Ovary (tissue), 9 donors: ENCODE measurements around the gene MPND. TPM values are rescaled to one million over a fixed set of nuclear protein-coding genes. Genes with fewer than 3 reads are reported as not detected.
A peak's percentile ranks its signal among the peaks of the same experiment; 100 is the strongest.
"Not testable (repeated sequence)": the region's sequence is repeated elsewhere in the genome, so short reads cannot be mapped to it uniquely, and the experiment has no call there.

ENCODE experiments used
- DNase-seq, 5 donors: peaks; one replicate each; pipeline ENCODE4 v3.0.0-alpha.2; 2019 to 2020
- H3K27ac ChIP-seq, 2 donors: fragments of 200-600 bp; one replicate each; pipeline versions ENCODE4 v1.5.1 to v1.8.0; 2019 to 2022
- H3K27me3 ChIP-seq: fragments of 200-600 bp; one replicate; pipeline ENCODE4 v1.8.0; 2022
- H3K36me3 ChIP-seq: fragments of 200-600 bp; sonication (generic); one replicate; pipeline ENCODE4 v1.5.1; 2019
- H3K4me1 ChIP-seq: one replicate; pipeline ENCODE4 v1.8.1; 2013; ENCODE audit warnings: mild to moderate bottlenecking, moderate library complexity; ENCODE audit not compliant: insufficient read depth
- H3K4me3 ChIP-seq: fragments of 200-600 bp; sonication (generic); one replicate; pipeline ENCODE4 v1.5.1; 2017
- H3K9me3 ChIP-seq, 2 donors: fragments of 200-600 bp in 1 of 2; sonication (generic) in 1 of 2; one replicate each; pipeline versions ENCODE4 v1.5.1 to v1.8.1; 2013 to 2019; ENCODE audit warnings: mild to moderate bottlenecking in 1 of 2, moderate library complexity in 1 of 2
- EP300 ChIP-seq: sonication (generic); formaldehyde crosslinking; IDR thresholded peaks from one replicate; pipeline ENCODE4 v1.6.1; 2017; ENCODE audit warnings: antibody characterized with exemption
- POLR2A ChIP-seq: fragments of 450-650 bp; IDR thresholded peaks from one replicate; pipeline ENCODE4 v1.6.1; 2017; ENCODE audit warnings: antibody characterized with exemption, mild to moderate bottlenecking, moderate library complexity
- WGBS, 3 donors: extraction: QIAGEN DNeasy Blood & Tissue Kit in 1 of 3; methylation state at CpG; one replicate each; pipeline versions ENCODE4 v1.1.5 to v1.1.7; 2013 to 2017; 5-methylcytosine and 5-hydroxymethylcytosine counted together
- intact Hi-C, 4 donors: fragments of 100-400 bp; cut with DNase I; formaldehyde crosslinking; loops; one replicate each; pipeline versions ENCODE4 v1.11.0 to v1.15.1; 2022 to 2023
- polyA plus RNA-seq, 2 donors: library from polyadenylated mRNA; stranded (reverse); fragments of 200-250 nt in 1 of 2; fragments of 350-450 nt in 1 of 2; fragmentation: Illumina TruSeq in 1 of 2; extraction: RNeasy Lipid Tissue Mini Kit (QIAGEN cat#74804) in 1 of 2; gene quantifications; one replicate each; pipeline ENCODE4 v1.2.3, GENCODE V29; 2013 to 2014
- total RNA-seq, 7 donors: library from RNA; depleted of rRNA in 2 of 7; stranded (reverse); fragments of >200 nt in 2 of 7; fragmentation: NEBNext Ultra II Directional in 3 of 7; extraction: Animal tissue kit (Norgen Biotek cat#: 25700) in 3 of 7; gene quantifications; one replicate each; pipeline versions ENCODE4 v1.1.0 to v1.2.4, GENCODE V29; 2016 to 2023
- TF ChIP-seq, protein P1 (sequence below), 3 donors: fragments of 450-650 bp in 2 of 3; fragments of 200-600 bp in 1 of 3; IDR thresholded peaks; one replicate each; pipeline versions ENCODE4 v1.5.1 to v1.8.0; 2016 to 2022; ENCODE audit warnings: antibody characterized with exemption in 3 of 3, mild to moderate bottlenecking in 1 of 3
- donor health status: DM: no; HTN: no; CAD: no; lungs with moderate emphysema.
- donor health status: DM: no; HTN: no; CAD: no.
- donor health status: Bipolar disorder and iron deficiency.
- donor health status: DM: yes; HTN: yes; CAD: no.
- donor health status: DM: no; HTN: no; CAD: no.
- donor health status: DM: yes; HTN: yes; CAD: no.

Gene MPND
- total and polyA plus RNA-seq, 9 donors: 2.4 to 31.1 (median 15.1) TPM

DNA sequence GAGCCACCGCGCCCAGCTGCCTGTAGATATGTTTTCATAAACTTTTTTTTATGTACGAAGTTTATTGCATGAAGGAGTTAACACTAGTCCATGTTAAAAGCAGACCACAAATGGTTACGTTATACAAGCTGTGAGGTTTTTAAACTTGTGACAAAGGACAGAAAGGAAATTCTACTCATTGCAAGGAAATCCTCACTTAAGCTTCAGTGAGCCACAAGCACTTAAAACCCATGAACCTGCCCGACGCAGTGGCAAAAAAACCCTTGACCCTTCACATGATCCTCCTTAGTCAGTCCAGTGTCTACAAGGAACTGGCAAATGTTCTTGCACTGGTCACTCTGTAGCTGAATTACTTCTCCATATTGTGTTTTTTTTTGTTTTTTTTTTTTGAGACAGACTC is 4.2 kb downstream of the MPND start:
- Histone ChIP-seq H3K36me3 (no peaks in the 10 kb centered on the region), H3K27ac (no peak overlapping the region), H3K9me3 (no peaks in the 10 kb centered on the region), H3K27me3 (no peaks in the 10 kb centered on the region), H3K4me1 (peaks cover 2% of the 10 kb centered on the region), H3K4me3 (no peak overlapping the region)
- intact Hi-C loops: loop anchor here in 1 of 4 donors (10.0 kb wide), 1 partner anchor 83 kb away; no protein-coding TSS in a partner anchor
- no peak for DNase-seq
- WGBS, 3 donors: 80 to 86% (median 81%) methylated on average over 6 of the region's 6 CpGs
- no peak for TF ChIP-seq EP300
- TF ChIP-seq, protein P1, sequence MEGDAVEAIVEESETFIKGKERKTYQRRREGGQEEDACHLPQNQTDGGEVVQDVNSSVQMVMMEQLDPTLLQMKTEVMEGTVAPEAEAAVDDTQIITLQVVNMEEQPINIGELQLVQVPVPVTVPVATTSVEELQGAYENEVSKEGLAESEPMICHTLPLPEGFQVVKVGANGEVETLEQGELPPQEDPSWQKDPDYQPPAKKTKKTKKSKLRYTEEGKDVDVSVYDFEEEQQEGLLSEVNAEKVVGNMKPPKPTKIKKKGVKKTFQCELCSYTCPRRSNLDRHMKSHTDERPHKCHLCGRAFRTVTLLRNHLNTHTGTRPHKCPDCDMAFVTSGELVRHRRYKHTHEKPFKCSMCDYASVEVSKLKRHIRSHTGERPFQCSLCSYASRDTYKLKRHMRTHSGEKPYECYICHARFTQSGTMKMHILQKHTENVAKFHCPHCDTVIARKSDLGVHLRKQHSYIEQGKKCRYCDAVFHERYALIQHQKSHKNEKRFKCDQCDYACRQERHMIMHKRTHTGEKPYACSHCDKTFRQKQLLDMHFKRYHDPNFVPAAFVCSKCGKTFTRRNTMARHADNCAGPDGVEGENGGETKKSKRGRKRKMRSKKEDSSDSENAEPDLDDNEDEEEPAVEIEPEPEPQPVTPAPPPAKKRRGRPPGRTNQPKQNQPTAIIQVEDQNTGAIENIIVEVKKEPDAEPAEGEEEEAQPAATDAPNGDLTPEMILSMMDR (IDR thresholded peaks at IDR 0.05): no peak
- TF ChIP-seq POLR2A: no peak

DNA sequence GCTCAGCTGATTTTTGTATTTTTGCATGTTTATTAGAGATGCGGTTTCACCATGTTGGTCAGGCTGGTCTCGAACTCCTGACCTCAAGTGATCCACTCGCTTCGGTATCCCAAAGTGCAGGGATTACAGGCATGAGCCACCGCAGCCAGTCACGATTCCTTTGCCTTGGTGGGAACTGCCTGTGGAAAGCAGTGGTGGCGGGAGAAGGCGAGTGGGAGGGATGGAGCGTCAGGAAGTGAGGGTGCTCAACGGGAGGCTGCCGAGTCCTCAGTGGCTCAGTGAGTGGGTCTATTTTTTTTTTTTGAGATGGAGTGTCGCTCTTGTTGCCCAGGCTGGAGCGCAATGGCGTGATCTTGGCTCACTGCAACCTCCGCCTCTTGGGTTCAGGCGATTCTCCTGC is 5.9 kb downstream of the MPND start:
- H3K4me3 ChIP-seq, H3K27me3 ChIP-seq, H3K9me3 ChIP-seq, H3K27ac ChIP-seq, DNase-seq, H3K4me1 ChIP-seq, H3K36me3 ChIP-seq: not testable (repeated sequence)
- WGBS, 3 donors: 87 to 95% (median 90%) methylated on average over 16 of the region's 16 CpGs
- intact Hi-C loops: loop anchor here in 1 of 4 donors (10.0 kb wide), 1 partner anchor 84 kb away; no protein-coding TSS in a partner anchor

DNA sequence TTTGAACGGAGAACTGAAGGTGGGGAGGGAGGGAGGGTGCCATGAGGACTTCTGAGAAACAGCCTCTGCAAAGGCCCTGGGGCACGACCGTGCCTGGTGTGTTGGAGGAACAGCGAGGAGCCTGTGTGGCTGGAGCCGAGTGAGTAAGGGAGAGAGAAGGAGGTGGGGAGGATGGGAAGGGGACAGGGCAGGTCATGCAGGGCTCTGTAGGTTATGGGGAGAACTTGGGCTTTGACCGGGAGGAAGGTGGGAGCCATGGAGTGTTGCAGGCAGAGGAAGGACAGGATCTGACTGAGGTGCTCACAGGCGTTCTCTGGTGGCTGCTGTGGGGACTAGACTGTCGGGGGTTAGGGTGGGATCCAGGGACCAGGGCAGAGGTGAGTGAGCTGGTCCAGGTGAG is 6.7 kb downstream of the MPND start:
- no peak overlapping the region for H3K4me3 ChIP-seq
- no peak overlapping the region for H3K27ac ChIP-seq
- H3K4me1 ChIP-seq: peaks cover 4% of the 10 kb centered on the region
- no peaks in the 10 kb centered on the region for H3K27me3 ChIP-seq
- intact Hi-C loops: loop anchor here in 1 of 4 donors (5.0 kb wide), 1 partner anchor 83 kb away; no protein-coding TSS in a partner anchor
- WGBS, 3 donors: 77 to 91% (median 81%) methylated on average over 8 of the region's 8 CpGs
- no peak for DNase-seq
- no peaks in the 10 kb centered on the region for H3K36me3 ChIP-seq
- no peak for TF ChIP-seq EP300
- TF ChIP-seq POLR2A: no peak
- TF ChIP-seq, protein P1 (IDR thresholded peaks at IDR 0.05): no peak
- H3K9me3 ChIP-seq: no peaks in the 10 kb centered on the region

DNA sequence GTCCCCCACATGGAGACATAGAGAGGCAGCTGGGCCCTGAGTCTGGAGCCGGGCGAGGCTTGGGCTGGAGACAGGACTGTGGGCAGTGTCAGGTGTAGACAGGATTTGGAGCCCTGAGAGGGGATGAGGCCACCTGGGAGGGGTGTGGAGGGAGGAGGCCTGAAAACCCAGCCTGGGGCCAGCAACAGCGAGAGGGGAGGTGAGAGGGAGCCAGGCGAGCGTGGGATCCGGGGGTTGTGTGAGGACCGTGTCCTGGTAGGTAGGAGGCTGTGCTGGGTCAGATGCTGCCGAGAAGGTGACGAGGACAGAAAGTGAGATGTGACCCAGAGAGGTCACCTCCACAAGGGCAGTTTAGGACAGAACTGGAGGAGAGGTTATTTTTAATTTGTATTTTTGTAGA is 7.4 kb downstream of the MPND start:
- Histone ChIP-seq H3K4me1 (peaks cover 2% of the 10 kb centered on the region), H3K4me3 (no peak overlapping the region), H3K27me3 (no peaks in the 10 kb centered on the region), H3K9me3 (no peaks in the 10 kb centered on the region), H3K27ac (no peak overlapping the region), H3K36me3 (no peaks in the 10 kb centered on the region)
- 92 to 95% (median 94%) methylated on average over 9 of the region's 9 CpGs for WGBS, 3 donors
- intact Hi-C loops: loop anchor here in 1 of 4 donors (5.0 kb wide), 1 partner anchor 83 kb away; no protein-coding TSS in a partner anchor
- DNase-seq: no peak
- TF ChIP-seq, protein P1 (IDR thresholded peaks at IDR 0.05): no peak
- TF ChIP-seq EP300 (no peak), POLR2A (no peak)

DNA sequence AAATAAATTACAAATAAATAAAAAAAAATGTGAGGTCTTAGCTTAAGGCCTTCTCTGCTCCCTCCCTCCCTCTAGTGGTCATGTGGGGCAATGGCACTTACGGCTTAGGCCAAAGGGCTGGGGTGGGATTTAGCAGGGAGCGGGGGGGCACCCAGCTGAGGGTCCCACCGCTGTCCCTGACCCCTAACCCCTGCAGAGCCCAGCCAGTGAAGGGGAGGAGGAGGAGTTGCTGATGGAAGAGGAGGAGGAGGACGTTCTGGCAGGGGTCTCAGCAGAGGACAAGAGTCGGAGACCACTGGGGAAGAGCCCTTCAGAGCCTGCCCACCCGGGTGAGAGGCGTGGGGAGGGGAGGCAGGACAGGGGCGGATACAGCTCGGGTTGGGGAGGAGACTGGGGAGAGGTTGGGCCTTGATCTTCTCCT is 9.3 kb downstream of the MPND start:
- Histone ChIP-seq H3K4me3 (no peak overlapping the region), H3K9me3 (no peaks in the 10 kb centered on the region), H3K27ac (no peak overlapping the region), H3K36me3 (no peaks in the 10 kb centered on the region), H3K27me3 (no peaks in the 10 kb centered on the region), H3K4me1 (peaks cover 2% of the 10 kb centered on the region)
- DNase-seq: peak in 3 of 5 donors; percentile 63 to 69 (median 65)
- 12 to 36% (median 19%) methylated on average over 9 of the region's 9 CpGs for WGBS, 3 donors
- intact Hi-C loops: loop anchor here in 1 of 4 donors (5.0 kb wide), 1 partner anchor 85 kb away; no protein-coding TSS in a partner anchor
- TF ChIP-seq, protein P1 (IDR thresholded peaks at IDR 0.05): peak; percentile 51 to 81 (median 71)
- TF ChIP-seq EP300: no peak
- no peak for TF ChIP-seq POLR2A
